Measurements from ENCODE around the gene ADAMTS6. TPM values are rescaled to one million over a fixed set of nuclear protein-coding genes. Genes with fewer than 3 reads are reported as not detected.

The ADAMTS6 gene
- total RNA-seq, 2 experiments from 2014 or later, result 0.86 to 0.93 TPM

DNA sequence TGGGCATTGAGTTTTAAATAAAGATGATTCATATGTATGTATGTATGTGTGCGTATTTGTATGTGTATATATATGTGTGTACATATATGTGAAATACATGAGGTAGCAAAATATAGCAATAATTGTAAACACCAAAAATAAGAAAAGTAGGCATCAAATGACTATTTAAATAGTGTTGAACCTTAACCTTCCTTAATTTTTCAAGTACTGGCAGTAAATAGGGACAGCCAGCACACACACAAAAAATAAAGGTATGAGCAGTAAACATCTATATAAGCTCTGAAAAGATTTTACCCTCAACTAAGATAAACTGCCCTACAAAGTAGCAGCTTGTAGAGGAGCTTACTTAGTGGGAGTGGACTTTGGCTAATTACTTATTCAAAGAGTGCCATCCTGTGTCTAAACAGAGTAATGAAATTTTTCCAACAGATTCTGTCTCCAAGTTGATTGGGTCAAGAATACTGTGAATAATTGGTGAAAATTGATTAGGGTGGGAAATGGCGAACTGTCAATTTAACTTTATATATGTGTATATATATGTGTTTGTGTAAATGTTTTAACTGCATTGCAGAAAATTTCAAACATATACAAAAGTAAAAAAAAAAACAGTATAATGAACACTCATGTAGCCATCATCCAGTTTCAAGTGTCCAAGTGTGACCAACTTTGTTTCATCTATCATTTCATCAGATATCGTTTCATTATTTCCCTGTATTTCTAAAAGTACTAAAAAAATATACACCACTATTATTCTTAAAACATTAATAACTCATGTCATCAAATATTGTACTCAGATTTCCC, 2.0 kb upstream of the ADAMTS6 start:
- H3K27me3 Mint-ChIP-seq (ENCODE audit: low read depth), result no peaks in the 10 kb centered on the region
- H3K4me1 Mint-ChIP-seq (ENCODE audit: low read depth), result peaks cover 6% of the 10 kb centered on the region
- no peaks in the 10 kb centered on the region for H3K36me3 Mint-ChIP-seq (ENCODE audit: low read depth)
- intact Hi-C loops (cut with micrococcal nuclease), result loop anchor here (1.0 to 5.0 kb wide), 9 partner anchors 91 to 1255 kb away; partner anchors contain the start of genes SHLD3, TRAPPC13 and TRIM23
- CTCF ChIA-PET, result interaction anchor here (0.6 to 3.5 kb wide), 22 partner anchors 17 to 848 kb away, joined by 3 to 36 read pairs (median 3); no protein-coding TSS in a partner anchor
- no peaks in the 10 kb centered on the region for H3K9me3 Mint-ChIP-seq
- H3K4me3 Mint-ChIP-seq, result no peak overlapping the region
- H3K27ac Mint-ChIP-seq, result no peak overlapping the region
- DNase-seq, result no peak

DNA sequence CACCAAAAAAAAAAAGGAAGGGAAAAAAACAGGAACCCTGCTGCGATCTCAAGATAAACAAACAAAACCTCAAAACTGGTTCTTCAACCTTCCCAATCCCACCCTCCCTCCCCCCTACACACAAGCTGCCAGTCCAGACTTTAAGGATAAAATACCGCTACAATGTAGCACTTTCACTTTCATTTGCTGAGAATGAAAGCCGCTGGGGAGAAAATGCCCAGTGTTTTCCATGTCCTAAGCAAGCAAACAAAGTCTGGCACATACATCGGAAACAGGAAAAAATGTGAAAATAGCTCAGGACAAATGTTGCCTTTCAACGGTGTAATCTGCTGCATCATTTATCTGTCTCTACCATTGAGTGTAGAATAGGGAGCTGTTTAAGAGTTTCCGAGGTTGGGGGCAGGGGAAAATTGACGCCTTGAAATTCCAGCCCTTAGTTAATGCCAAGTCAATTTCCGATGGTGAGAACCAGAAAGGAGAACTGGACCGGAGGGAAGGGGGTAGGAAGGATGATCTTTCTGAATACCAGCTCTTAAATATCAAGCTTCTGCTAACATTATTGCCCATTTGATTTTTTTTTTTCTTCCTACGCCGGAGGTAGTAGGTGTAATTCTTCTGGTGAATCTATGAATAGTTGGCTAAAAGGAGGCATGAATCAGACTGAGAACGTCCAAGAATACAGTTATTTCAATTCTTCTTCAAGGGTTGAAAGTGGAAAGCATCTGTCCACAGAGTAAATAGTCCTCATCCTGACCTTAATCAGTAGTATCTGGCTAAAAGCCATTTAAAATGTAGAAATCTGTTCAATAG, 1.2 kb upstream of the ADAMTS6 start:
- CTCF ChIA-PET, result interaction anchor here (0.6 to 3.5 kb wide), 30 partner anchors 10 to 848 kb away, joined by 3 to 36 read pairs (median 3); no protein-coding TSS in a partner anchor
- H3K4me3 Mint-ChIP-seq, result no peak overlapping the region
- intact Hi-C loops (cut with micrococcal nuclease), result loop anchor here (1.0 to 5.0 kb wide), 14 partner anchors 80 to 1254 kb away; partner anchors contain the start of genes CENPK, CWC27, PPWD1 and SHLD3
- peaks cover 6% of the 10 kb centered on the region for H3K4me1 Mint-ChIP-seq (ENCODE audit: low read depth)
- peak; percentile 8 for DNase-seq
- H3K27me3 Mint-ChIP-seq (ENCODE audit: low read depth), result no peaks in the 10 kb centered on the region
- no peaks in the 10 kb centered on the region for H3K9me3 Mint-ChIP-seq
- H3K27ac Mint-ChIP-seq, result peak overlapping the region; percentile 6
- H3K36me3 Mint-ChIP-seq (ENCODE audit: low read depth), result no peaks in the 10 kb centered on the region

DNA sequence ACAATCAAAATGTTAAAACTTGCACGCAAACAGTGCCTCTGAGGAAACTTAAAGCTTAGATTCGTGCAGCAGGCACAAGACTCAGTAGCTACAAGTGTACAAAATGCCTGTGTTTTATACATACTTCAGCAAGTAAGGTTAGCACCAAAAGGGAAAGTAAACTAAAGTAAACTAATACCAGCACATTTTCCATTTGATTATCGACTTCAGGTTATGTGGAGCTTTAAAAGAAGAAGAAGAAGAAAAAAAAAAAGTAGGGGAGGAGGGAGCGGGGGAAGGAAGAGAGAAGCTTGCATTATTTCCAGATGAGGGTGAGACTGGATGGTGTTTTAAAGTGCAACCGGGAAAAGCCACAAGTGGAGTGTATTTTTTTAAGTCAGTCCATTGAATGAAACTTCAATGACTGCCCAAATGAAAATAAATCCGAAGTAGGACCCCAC, 596 bp upstream of the ADAMTS6 start:
- H3K27me3 Mint-ChIP-seq (ENCODE audit: low read depth), result no peaks in the 10 kb centered on the region

DNA sequence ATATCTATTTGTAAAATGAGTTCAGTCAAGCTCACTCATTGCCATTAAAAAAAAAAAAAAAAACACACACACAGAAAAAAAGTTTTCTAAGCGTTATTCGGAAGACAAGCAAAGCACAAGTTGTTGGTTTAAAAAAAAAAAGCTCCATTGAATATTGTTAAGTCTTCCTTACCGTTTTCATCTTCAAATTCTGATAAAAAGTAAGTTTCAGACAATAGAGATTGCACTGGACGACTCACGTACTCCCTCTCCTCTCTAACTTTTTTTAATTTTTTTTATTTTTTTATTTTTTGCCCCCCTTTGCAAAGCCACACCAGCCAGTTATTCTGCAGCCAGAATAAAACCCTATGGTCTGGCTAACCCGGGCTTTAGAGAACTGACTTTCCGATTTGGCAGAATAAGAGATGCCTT, 544 bp downstream of the ADAMTS6 start:
- CTCF ChIA-PET, result interaction anchor here (0.7 to 3.3 kb wide), 6 partner anchors 10 to 671 kb away, joined by 3 to 36 read pairs (median 4); no protein-coding TSS in a partner anchor
- DNase-seq, result no peak

More for the DNA sequence above, 596 bp upstream of the ADAMTS6 start:
- Mint-ChIP-seq H3K9me3 (no peaks in the 10 kb centered on the region), H3K27ac (peak overlapping the region; percentile 38), H3K4me3 (no peak overlapping the region), H3K4me1 (ENCODE audit: low read depth) (peaks cover 6% of the 10 kb centered on the region), H3K36me3 (ENCODE audit: low read depth) (no peaks in the 10 kb centered on the region)
- intact Hi-C loops (cut with micrococcal nuclease), result loop anchor here (1.0 to 5.0 kb wide), 9 partner anchors 81 to 1254 kb away; partner anchors contain the start of genes CENPK, CWC27, PPWD1 and SHLD3
- CTCF ChIA-PET, result interaction anchor here (0.6 to 3.5 kb wide), 15 partner anchors 10 to 698 kb away, joined by 3 to 36 read pairs (median 4); no protein-coding TSS in a partner anchor
- no peak for DNase-seq

DNA sequence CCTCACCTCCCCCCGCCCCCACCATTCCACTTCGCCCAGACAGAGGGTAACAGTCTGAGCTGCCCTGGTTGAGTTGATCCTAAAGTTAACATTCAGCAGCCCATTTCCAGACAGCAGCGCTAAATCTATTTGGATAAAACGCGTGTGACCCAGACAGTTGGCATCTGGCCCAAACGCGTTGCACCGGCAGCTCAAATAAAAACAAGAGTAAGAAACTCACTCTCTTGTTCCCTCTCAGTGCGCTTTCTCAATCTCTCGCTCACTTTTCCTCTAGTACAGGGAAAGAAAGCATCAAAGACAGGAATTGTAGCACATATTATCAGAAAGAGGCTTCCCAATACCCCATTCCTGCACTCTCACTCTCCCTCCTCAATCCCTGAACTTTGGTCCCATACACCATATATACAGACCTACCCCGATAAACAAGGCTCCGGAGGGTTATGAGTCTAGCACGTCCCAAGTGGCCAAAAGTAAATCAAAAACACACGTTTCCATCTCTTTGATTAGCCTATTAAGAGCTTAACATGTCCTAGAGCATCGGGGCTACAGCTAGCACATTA, 1.3 kb downstream of the ADAMTS6 start:
- CTCF ChIA-PET, result interaction anchor here (0.6 to 2.7 kb wide), 6 partner anchors 10 to 670 kb away, joined by 3 to 11 read pairs (median 4); no protein-coding TSS in a partner anchor
- no peak overlapping the region for H3K27ac Mint-ChIP-seq
- no peaks in the 10 kb centered on the region for H3K27me3 Mint-ChIP-seq (ENCODE audit: low read depth)
- H3K9me3 Mint-ChIP-seq, result no peaks in the 10 kb centered on the region
- peaks cover 6% of the 10 kb centered on the region for H3K4me1 Mint-ChIP-seq (ENCODE audit: low read depth)
- intact Hi-C loops (cut with micrococcal nuclease), result loop anchor here (5.0 kb wide), 2 partner anchors 88 to 273 kb away; no protein-coding TSS in a partner anchor
- no peak overlapping the region for H3K4me3 Mint-ChIP-seq
- no peaks in the 10 kb centered on the region for H3K36me3 Mint-ChIP-seq (ENCODE audit: low read depth)
- peak; percentile 60 for DNase-seq

More for the DNA sequence above, 544 bp downstream of the ADAMTS6 start:
- no peaks in the 10 kb centered on the region for H3K36me3 Mint-ChIP-seq (ENCODE audit: low read depth)
- H3K27me3 Mint-ChIP-seq (ENCODE audit: low read depth), result no peaks in the 10 kb centered on the region
- H3K9me3 Mint-ChIP-seq, result no peaks in the 10 kb centered on the region
- peaks cover 6% of the 10 kb centered on the region for H3K4me1 Mint-ChIP-seq (ENCODE audit: low read depth)
- no peak overlapping the region for H3K4me3 Mint-ChIP-seq
- no peak overlapping the region for H3K27ac Mint-ChIP-seq
- intact Hi-C loops (cut with micrococcal nuclease), result loop anchor here (5.0 kb wide), 2 partner anchors 89 to 274 kb away; no protein-coding TSS in a partner anchor

DNA sequence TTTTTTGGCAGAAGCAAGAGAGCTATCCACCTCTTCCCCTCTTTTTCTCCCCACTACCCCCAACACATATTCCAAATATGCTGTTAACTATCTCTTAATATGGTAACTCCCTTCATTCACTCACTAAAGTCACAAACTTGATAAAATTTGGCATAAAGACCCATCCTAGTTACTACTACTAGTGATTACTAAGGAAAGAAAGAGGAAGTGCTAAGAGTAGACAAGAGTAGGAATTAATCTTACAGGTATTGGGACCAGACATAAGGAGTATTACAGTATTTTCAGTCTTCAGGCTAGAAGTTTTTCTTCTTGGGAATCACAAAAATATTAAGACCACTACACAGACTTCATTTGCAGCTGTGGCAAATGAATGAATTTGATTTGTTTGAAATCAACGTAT, 2.2 kb downstream of the ADAMTS6 start:
- DNase-seq, result no peak
- intact Hi-C loops (cut with micrococcal nuclease), result no loop called here
- CTCF ChIA-PET, result interaction anchor here (0.6 kb wide), 1 partner anchor 32 kb away, joined by 4 read pairs; no protein-coding TSS in a partner anchor
- H3K4me1 Mint-ChIP-seq (ENCODE audit: low read depth), result peaks cover 6% of the 10 kb centered on the region
- H3K27ac Mint-ChIP-seq, result no peak overlapping the region
- H3K36me3 Mint-ChIP-seq (ENCODE audit: low read depth), result no peaks in the 10 kb centered on the region
- no peak overlapping the region for H3K4me3 Mint-ChIP-seq
- no peaks in the 10 kb centered on the region for H3K9me3 Mint-ChIP-seq
- no peaks in the 10 kb centered on the region for H3K27me3 Mint-ChIP-seq (ENCODE audit: low read depth)

DNA sequence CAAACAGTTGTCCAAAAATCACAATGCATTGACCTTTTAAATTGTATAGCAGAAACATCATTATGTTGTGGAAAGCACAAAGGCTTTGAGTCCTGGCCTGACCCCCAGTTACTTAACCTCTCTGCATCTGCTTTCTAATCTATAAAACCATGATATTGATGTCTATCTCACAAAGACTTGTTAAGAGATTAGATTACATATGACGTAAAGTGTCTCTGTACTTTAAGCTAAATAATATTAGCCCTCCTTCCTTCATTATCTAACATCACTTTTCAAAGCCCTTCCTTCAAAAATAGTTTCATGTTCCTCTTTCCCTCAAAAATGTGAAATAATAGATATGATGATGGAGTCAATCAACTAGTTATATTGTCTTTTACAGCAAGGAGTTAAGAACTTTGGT, 3.4 kb downstream of the ADAMTS6 start:
- intact Hi-C loops (cut with micrococcal nuclease), result no loop called here
- H3K9me3 Mint-ChIP-seq, result no peaks in the 10 kb centered on the region
- DNase-seq, result no peak
- H3K4me3 Mint-ChIP-seq, result no peak overlapping the region
- CTCF ChIA-PET, result no interaction called here
- no peak overlapping the region for H3K27ac Mint-ChIP-seq
- H3K27me3 Mint-ChIP-seq (ENCODE audit: low read depth), result no peaks in the 10 kb centered on the region
- peaks cover 4% of the 10 kb centered on the region for H3K4me1 Mint-ChIP-seq (ENCODE audit: low read depth)
- no peaks in the 10 kb centered on the region for H3K36me3 Mint-ChIP-seq (ENCODE audit: low read depth)

DNA sequence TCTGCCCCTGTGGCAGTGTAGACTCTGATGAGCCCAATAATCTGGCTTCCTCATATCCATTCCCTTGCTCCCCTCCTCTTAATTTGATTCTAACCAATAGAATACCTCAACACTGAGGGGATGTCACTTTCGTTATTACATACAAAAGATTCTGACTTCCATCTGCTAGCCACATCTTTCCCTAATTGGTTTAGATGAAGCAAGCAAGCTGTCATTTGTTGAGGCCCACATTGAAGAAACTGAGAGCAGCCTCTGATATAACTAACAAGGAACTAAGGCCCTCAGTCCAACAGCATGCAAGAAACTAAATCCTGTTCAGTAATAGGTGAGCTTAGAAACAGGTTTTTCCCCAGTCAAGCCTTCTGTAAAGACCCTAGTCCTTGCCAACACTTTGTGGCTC, 5.8 kb downstream of the ADAMTS6 start:
- DNase-seq, result no peak
- no peak overlapping the region for H3K27ac Mint-ChIP-seq
- intact Hi-C loops (cut with micrococcal nuclease), result no loop called here
- no peaks in the 10 kb centered on the region for H3K4me1 Mint-ChIP-seq (ENCODE audit: low read depth)
- no peaks in the 10 kb centered on the region for H3K36me3 Mint-ChIP-seq (ENCODE audit: low read depth)
- H3K27me3 Mint-ChIP-seq (ENCODE audit: low read depth), result no peaks in the 10 kb centered on the region
- no peaks in the 10 kb centered on the region for H3K9me3 Mint-ChIP-seq
- no peak overlapping the region for H3K4me3 Mint-ChIP-seq
- CTCF ChIA-PET, result interaction anchor here (0.6 to 1.2 kb wide), 2 partner anchors 490 to 665 kb away, joined by 3 to 4 read pairs; no protein-coding TSS in a partner anchor

DNA sequence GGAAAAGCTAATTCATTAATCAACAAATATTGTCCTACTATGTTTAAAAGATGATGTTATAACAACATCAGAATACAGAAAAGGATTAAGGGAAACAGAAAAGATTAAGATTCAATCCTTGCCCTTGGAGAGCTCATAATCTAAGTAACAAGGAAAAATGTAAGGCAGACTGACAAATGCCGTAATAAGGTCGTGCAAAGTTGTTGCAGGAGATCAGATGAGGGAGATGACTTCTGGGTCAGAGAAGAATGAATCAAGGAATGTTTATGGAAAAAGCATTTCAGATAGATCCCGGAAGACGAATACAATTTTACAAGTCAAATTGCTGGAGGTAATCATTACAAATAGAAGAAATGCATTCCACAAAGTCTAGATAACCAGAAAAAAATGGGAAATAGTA, 6.4 kb downstream of the ADAMTS6 start:
- Mint-ChIP-seq H3K9me3 (no peaks in the 10 kb centered on the region), H3K4me1 (ENCODE audit: low read depth) (no peaks in the 10 kb centered on the region), H3K27ac (no peak overlapping the region), H3K27me3 (ENCODE audit: low read depth) (no peaks in the 10 kb centered on the region), H3K36me3 (ENCODE audit: low read depth) (no peaks in the 10 kb centered on the region), H3K4me3 (no peak overlapping the region)
- DNase-seq, result no peak
- CTCF ChIA-PET, result interaction anchor here (1.2 kb wide), 1 partner anchor 665 kb away, joined by 3 read pairs; no protein-coding TSS in a partner anchor
- intact Hi-C loops (cut with micrococcal nuclease), result no loop called here

DNA sequence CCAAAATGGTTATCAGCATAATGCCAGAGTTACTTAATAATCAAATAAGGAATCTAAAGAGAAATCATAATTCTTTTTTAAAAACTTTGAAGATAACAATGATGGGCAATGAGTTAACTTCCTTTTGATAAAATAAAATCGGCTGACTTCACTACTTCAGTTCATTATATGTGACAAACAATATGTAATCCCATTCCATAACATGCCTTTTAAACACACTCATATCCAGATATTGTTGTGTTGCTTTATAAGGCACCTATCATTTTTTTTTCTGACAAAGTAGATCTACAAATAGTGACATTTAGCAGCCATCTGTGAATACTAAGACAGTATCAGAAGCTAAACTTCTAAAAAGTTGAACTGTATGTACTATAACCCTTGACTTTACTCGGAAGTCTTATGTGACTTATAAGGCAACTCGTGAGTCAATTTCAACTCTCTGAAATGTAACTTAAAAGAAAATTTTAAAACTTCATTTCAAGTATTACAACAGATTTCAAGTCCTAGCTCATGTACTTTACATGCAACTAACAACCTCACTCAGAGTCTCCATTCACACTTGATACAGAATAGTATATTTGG, 7.5 kb downstream of the ADAMTS6 start:
- intact Hi-C loops (cut with micrococcal nuclease), result no loop called here
- Mint-ChIP-seq H3K4me1 (ENCODE audit: low read depth) (no peaks in the 10 kb centered on the region), H3K4me3 (no peak overlapping the region), H3K27me3 (ENCODE audit: low read depth) (no peaks in the 10 kb centered on the region), H3K36me3 (ENCODE audit: low read depth) (no peaks in the 10 kb centered on the region), H3K27ac (no peak overlapping the region), H3K9me3 (no peaks in the 10 kb centered on the region)
- CTCF ChIA-PET, result no interaction called here
- DNase-seq, result no peak

DNA sequence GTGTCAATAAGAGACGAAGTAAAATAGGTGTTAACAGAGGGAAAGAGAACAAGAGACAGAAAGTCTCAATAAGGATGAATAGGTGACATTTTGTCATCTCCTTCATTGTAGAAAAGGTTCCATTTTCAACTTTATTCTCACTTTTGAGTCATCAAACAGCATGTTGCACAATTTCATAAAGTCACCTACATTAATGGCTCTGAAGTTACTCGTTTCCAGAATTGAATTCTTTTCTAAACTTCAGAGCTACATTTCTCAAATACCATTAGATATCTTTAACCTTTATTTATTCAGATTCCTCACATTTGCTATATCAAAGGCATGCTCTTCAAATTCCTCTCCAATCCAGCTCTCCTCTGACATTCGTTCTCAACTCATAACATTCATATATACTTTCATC, 13.1 kb downstream of the ADAMTS6 start:
- Mint-ChIP-seq H3K27ac (no peak overlapping the region), H3K4me3 (no peak overlapping the region), H3K9me3 (no peaks in the 10 kb centered on the region), H3K36me3 (ENCODE audit: low read depth) (no peaks in the 10 kb centered on the region), H3K4me1 (ENCODE audit: low read depth) (peaks cover 2% of the 10 kb centered on the region), H3K27me3 (ENCODE audit: low read depth) (no peaks in the 10 kb centered on the region)
- intact Hi-C loops (cut with micrococcal nuclease), result loop anchor here (1.0 kb wide), 1 partner anchor 278 kb away; no protein-coding TSS in a partner anchor
- no peak for DNase-seq
- CTCF ChIA-PET, result interaction anchor here (0.6 kb wide), 1 partner anchor 658 kb away, joined by 3 read pairs; no protein-coding TSS in a partner anchor

Measured in activated naive CD4-positive, alpha-beta T cell treated with anti-CD3 and anti-CD28 coated beads for 36 hours (primary cell).